Right lobe of liver (tissue), 4 donors: ENCODE measurements around the gene MIEF1.

Source experiments
- POLR2A ChIP-seq: fragments of 450-650 bp; IDR thresholded peaks from one replicate; pipeline ENCODE4 v1.6.1; 2017; ENCODE audit warnings: antibody characterized with exemption, mild to moderate bottlenecking
- TF ChIP-seq, protein P1 (sequence below), 4 donors: fragments of 200-600 bp in 3 of 4; fragments of 450-650 bp in 1 of 4; IDR thresholded peaks; one replicate each; pipeline versions ENCODE4 v1.5.1 to v1.8.0; 2016 to 2022; ENCODE audit warnings: antibody characterized with exemption in 4 of 4, mild to moderate bottlenecking in 2 of 4
- donor health status: DM: no; HTN: no; CAD: no.
- donor health status: DM: no; HTN: no; CAD: no.
- donor health status: DM: no; HTN: yes; CAD: no.

DNA sequence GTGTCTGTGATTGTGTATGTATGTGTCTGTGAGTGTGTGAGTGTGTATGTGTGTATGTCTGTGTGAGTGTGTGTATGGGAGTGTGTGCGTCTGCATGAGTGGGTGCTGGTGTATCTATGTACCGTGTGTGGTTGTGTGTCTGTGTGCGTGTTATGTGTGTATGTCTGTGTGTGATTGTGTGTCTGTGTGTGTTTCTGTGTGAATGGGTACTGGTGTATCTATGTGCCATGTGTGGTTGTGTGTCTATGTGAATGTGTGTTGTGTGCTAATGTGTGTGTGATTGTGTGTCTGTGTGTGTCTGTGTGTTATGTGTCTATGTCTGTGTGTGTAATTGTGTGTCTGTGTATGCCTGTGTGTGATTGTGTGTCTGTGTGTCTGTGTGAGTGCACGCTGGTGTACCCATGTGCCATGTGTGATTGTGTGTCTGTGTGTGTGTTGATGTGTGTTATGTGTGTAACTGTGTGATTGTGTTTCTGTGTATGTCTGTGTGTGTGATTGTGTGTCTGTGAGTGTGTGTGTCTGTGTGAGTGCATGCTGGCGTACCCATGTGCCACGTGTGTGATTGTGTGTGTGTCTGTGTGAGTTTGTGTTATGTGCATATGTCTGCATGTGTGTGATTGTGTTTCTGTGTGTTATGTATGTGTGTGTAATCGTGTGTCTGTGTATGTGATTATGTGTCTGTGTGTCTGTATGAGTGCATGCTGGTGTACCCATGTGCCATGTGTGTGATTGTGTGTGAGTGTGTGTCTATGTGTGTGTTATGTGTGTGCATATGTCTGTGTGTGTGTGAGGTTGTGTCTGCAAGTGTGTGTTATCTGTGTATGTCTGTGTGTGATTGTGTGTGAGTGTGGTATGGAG, 61.7 kb downstream of the MIEF1 start:
- TF ChIP-seq, protein P1, sequence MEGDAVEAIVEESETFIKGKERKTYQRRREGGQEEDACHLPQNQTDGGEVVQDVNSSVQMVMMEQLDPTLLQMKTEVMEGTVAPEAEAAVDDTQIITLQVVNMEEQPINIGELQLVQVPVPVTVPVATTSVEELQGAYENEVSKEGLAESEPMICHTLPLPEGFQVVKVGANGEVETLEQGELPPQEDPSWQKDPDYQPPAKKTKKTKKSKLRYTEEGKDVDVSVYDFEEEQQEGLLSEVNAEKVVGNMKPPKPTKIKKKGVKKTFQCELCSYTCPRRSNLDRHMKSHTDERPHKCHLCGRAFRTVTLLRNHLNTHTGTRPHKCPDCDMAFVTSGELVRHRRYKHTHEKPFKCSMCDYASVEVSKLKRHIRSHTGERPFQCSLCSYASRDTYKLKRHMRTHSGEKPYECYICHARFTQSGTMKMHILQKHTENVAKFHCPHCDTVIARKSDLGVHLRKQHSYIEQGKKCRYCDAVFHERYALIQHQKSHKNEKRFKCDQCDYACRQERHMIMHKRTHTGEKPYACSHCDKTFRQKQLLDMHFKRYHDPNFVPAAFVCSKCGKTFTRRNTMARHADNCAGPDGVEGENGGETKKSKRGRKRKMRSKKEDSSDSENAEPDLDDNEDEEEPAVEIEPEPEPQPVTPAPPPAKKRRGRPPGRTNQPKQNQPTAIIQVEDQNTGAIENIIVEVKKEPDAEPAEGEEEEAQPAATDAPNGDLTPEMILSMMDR (IDR thresholded peaks at IDR 0.05): no peak
- TF ChIP-seq POLR2A: no peak
